H1 (cell line): Measurements from ENCODE around the gene PHKA2. TPM values are rescaled to one million over a fixed set of nuclear protein-coding genes. Genes with fewer than 3 reads are reported as not detected.

Experiments used
- CTCF ChIA-PET: fragments of 300-600 bp; sonication (Branson Sonifier 250); formaldehyde crosslinking; loops from one replicate; lab custom pipeline; 2021; ENCODE audit not compliant: partially characterized antibody; lab: Charles Lee
- POLR2A ChIA-PET: fragments of 300-600 bp; sonication (Branson Sonifier 250); formaldehyde crosslinking; loops from one replicate; lab custom pipeline; 2021; ENCODE audit warnings: inconsistent platforms; ENCODE audit not compliant: partially characterized antibody; lab: Charles Lee
- DNase-seq, 2 experiments: peaks; one replicate each; pipeline versions ENCODE4 v3.0.0 to v3.0.0-alpha.2; 2010 to 2022; ENCODE audit warnings: low spot score in 2 of 2, low read depth in 1 of 2, mixed read lengths in 1 of 2
- FAIRE-seq: peaks from 2 replicates; lab custom pipeline; 2011; peaks lifted over from hg19 to GRCh38; lab: Jason Lieb, UNC
- H2AFZ ChIP-seq: 2 replicates; pipeline ENCODE4 v1.8.1; 2012; ENCODE audit warnings: low read length, inconsistent platforms
- H2AK5ac ChIP-seq: 2 replicates; pipeline ENCODE4 v1.6.1; 2013; ENCODE audit warnings: low read depth, low read length
- H2BK120ac ChIP-seq: replicated peaks from 2 replicates; pipeline ENCODE3; 2013; ENCODE audit warnings: low read depth, low read length, inconsistent platforms
- H2BK12ac ChIP-seq: 2 replicates; pipeline ENCODE4 v1.6.1; 2013; ENCODE audit warnings: low read depth, low read length
- H2BK15ac ChIP-seq: 2 replicates; pipeline ENCODE4 v1.6.1; 2013; ENCODE audit warnings: low read length
- H2BK20ac ChIP-seq: 2 replicates; pipeline ENCODE4 v1.6.1; 2013; ENCODE audit warnings: low read length
- H2BK5ac ChIP-seq: 2 replicates; pipeline ENCODE4 v1.6.1; 2013; ENCODE audit warnings: low read depth, low read length
- H3K14ac ChIP-seq: 2 replicates; pipeline ENCODE4 v1.6.1; 2013; ENCODE audit warnings: inconsistent platforms; ENCODE audit not compliant: insufficient read length
- H3K18ac ChIP-seq: 2 replicates; pipeline ENCODE4 v1.6.1; 2013; ENCODE audit warnings: low read length; ENCODE audit errors: extremely low read depth
- H3K23ac ChIP-seq: 2 replicates; pipeline ENCODE4 v1.6.1; 2013; ENCODE audit warnings: inconsistent platforms; ENCODE audit not compliant: insufficient read length
- H3K23me2 ChIP-seq: 2 replicates; pipeline ENCODE4 v1.6.1; 2013; ENCODE audit warnings: low read depth, low read length
- H3K27ac ChIP-seq: 2 replicates; pipeline ENCODE4 v1.6.1; 2011; ENCODE audit warnings: low read depth, low read length, inconsistent platforms
- H3K27me3 ChIP-seq, 4 experiments: replicated peaks in 1 of 4; 1 replicate in 1 of 4; 2 replicates in 3 of 4; pipeline versions ENCODE4 v1.6.1 to v1.8.1; 2011 to 2013; ENCODE audit warnings: low read length in 3 of 4, mild to moderate bottlenecking in 3 of 4, inconsistent platforms in 2 of 4, mixed read lengths in 2 of 4, moderate library complexity in 1 of 4; ENCODE audit not compliant: control insufficient read depth in 3 of 4, insufficient read depth in 3 of 4; ENCODE audit errors: extremely low read depth in 1 of 4
- H3K36me3 ChIP-seq, 4 experiments: 2 replicates each; pipeline versions ENCODE4 v1.6.1 to v1.8.1; 2011 to 2013; ENCODE audit warnings: mild to moderate bottlenecking in 4 of 4, low read length in 3 of 4, moderate library complexity in 2 of 4, control low read depth in 1 of 4, inconsistent platforms in 1 of 4; ENCODE audit not compliant: insufficient read depth in 4 of 4, control insufficient read depth in 2 of 4
- H3K4ac ChIP-seq: replicated peaks from 2 replicates; pipeline ENCODE3; 2013; ENCODE audit warnings: low read length, low read depth, mixed read lengths, inconsistent platforms; ENCODE audit not compliant: insufficient read length
- H3K4me1 ChIP-seq, 4 experiments: replicated peaks in 1 of 4; 1 replicate in 1 of 4; 2 replicates in 3 of 4; pipeline versions ENCODE4 v1.6.1 to v1.8.1; 2011 to 2013; ENCODE audit warnings: low read length in 3 of 4, inconsistent platforms in 2 of 4, mixed read lengths in 1 of 4; ENCODE audit not compliant: insufficient read depth in 4 of 4, control insufficient read depth in 3 of 4
- H3K4me2 ChIP-seq, 2 experiments: 2 replicates each; pipeline versions ENCODE4 v1.6.1 to v1.8.1; 2011 to 2013; ENCODE audit warnings: low read depth in 2 of 2, low read length in 2 of 2, control low read depth in 1 of 2, inconsistent platforms in 1 of 2, mild to moderate bottlenecking in 1 of 2; ENCODE audit not compliant: insufficient read depth in 1 of 2
- H3K4me3 ChIP-seq, 4 experiments: fragments of 200-600, 300-600 bp in 1 of 4; sonication (generic), shearing (Covaris generic), sonication (Bioruptor Twin) in 1 of 4; 2 replicates each; pipeline versions ENCODE4 v1.5.1 to v1.8.1; 2011 to 2016; ENCODE audit warnings: low read length in 4 of 4, low read depth in 3 of 4, control low read depth in 2 of 4, inconsistent platforms in 2 of 4, mild to moderate bottlenecking in 2 of 4, mixed read lengths in 1 of 4, moderate library complexity in 1 of 4; ENCODE audit not compliant: insufficient read depth in 2 of 4; ENCODE audit errors: extremely low read depth in 1 of 4
- H3K56ac ChIP-seq: replicated peaks from 2 replicates; pipeline ENCODE3; 2013; ENCODE audit warnings: low read depth, mild to moderate bottlenecking, mixed read lengths, low read length, inconsistent platforms; ENCODE audit not compliant: insufficient read length
- H3K79me1 ChIP-seq: 2 replicates; pipeline ENCODE4 v1.6.1; 2013; ENCODE audit warnings: low read depth, low read length, control low read depth
- H3K79me2 ChIP-seq, 2 experiments: 2 replicates each; pipeline versions ENCODE4 v1.6.1 to v1.8.1; 2012 to 2013; ENCODE audit warnings: low read length in 2 of 2, mild to moderate bottlenecking in 2 of 2, inconsistent platforms in 1 of 2; ENCODE audit not compliant: insufficient read depth in 2 of 2, control insufficient read depth in 1 of 2
- H3K9ac ChIP-seq, 4 experiments: replicated peaks in 1 of 4; 1 replicate in 1 of 4; 2 replicates in 3 of 4; pipeline versions ENCODE4 v1.6.1 to v1.8.1; 2011 to 2013; ENCODE audit warnings: low read depth in 3 of 4, low read length in 3 of 4, control low read depth in 2 of 4, mild to moderate bottlenecking in 2 of 4, moderate library complexity in 2 of 4, inconsistent platforms in 1 of 4; ENCODE audit errors: extremely low read depth in 1 of 4
- H3K9me3 ChIP-seq, 2 experiments: 2 replicates each; pipeline versions ENCODE4 v1.6.1 to v1.8.1; 2012 to 2013; ENCODE audit warnings: mild to moderate bottlenecking in 2 of 2, moderate library complexity in 2 of 2, control low read depth in 1 of 2, inconsistent platforms in 1 of 2, low read depth in 1 of 2, low read length in 1 of 2, mixed read lengths in 1 of 2; ENCODE audit not compliant: insufficient read depth in 2 of 2
- H4K20me1 ChIP-seq, 2 experiments: replicated peaks in 1 of 2; 2 replicates each; pipeline versions ENCODE3 to v1.8.1; 2011 to 2013; ENCODE audit warnings: inconsistent platforms in 2 of 2, low read length in 2 of 2, mild to moderate bottlenecking in 1 of 2; ENCODE audit not compliant: insufficient read depth in 2 of 2, control insufficient read depth in 1 of 2
- H4K5ac ChIP-seq: 2 replicates; pipeline ENCODE4 v1.6.1; 2013; ENCODE audit warnings: low read length, low read depth, mixed read lengths, inconsistent platforms; ENCODE audit not compliant: insufficient read length
- H4K8ac ChIP-seq: 2 replicates; pipeline ENCODE4 v1.8.0; 2013; ENCODE audit warnings: mild to moderate bottlenecking, moderate library complexity, low read length, inconsistent platforms; ENCODE audit not compliant: insufficient read depth; ENCODE audit errors: extremely low read depth
- H4K91ac ChIP-seq: replicated peaks from 2 replicates; pipeline ENCODE3; 2013; ENCODE audit warnings: low read length, mixed read lengths, inconsistent platforms; ENCODE audit not compliant: insufficient read length
- ASH2L ChIP-seq: fragments of 200-600, 300-600 bp; sonication (generic); IDR thresholded peaks from one replicate; pipeline ENCODE4 v1.7.1; 2017; ENCODE audit warnings: low read length
- CTCF ChIP-seq, 3 experiments: IDR thresholded peaks; 1 replicate in 2 of 3; 2 replicates in 1 of 3; pipeline versions ENCODE4 v1.5.1 to v1.6.1; 2011; ENCODE audit warnings: low read length in 3 of 3, mild to moderate bottlenecking in 3 of 3, inconsistent platforms in 2 of 3, low read depth in 1 of 3, moderate library complexity in 1 of 3; ENCODE audit not compliant: insufficient read depth in 1 of 3; ENCODE audit errors: control extremely low read depth in 1 of 3
- KDM4A ChIP-seq: IDR thresholded peaks from one replicate; pipeline ENCODE4 v1.7.1; 2012; ENCODE audit warnings: low read depth, mild to moderate bottlenecking, moderate library complexity, low read length, inconsistent platforms; ENCODE audit not compliant: severe bottlenecking
- MAFK ChIP-seq: IDR thresholded peaks from 2 replicates; pipeline ENCODE4 v1.6.1; 2012; ENCODE audit warnings: low read depth, mild to moderate bottlenecking, improper control_type of control experiment, low read length
- USF2 ChIP-seq: IDR thresholded peaks from 2 replicates; pipeline ENCODE4 v1.6.1; 2011; ENCODE audit warnings: low read length, improper control_type of control experiment
- WGBS, 2 experiments: shearing (Covaris generic) in 1 of 2; methylation state at CpG; one replicate each; pipeline versions ENCODE4 v1.1.6 to v1.1.7; 2013 to 2015; ENCODE audit warnings: low lambda C conversion rate in 2 of 2, mixed read lengths in 2 of 2, inconsistent platforms in 1 of 2, low coverage in 1 of 2, missing lambda C conversion rate in 1 of 2; ENCODE audit not compliant: insufficient replicate concordance in 2 of 2, insufficient coverage in 1 of 2, insufficient read length in 1 of 2; ENCODE audit errors: extremely low coverage in 1 of 2, missing lambda C conversion rate in 1 of 2; 5-methylcytosine and 5-hydroxymethylcytosine counted together
- long read RNA-seq, 2 experiments: library from RNA in 1 of 2; library from capped mRNA in 1 of 2; stranded (forward); transcript quantifications; one replicate each; pipeline ENCODE4 v2.0.0, GENCODE V29; 2021; ENCODE audit warnings: inconsistent platforms in 1 of 2
- polyA minus RNA-seq, 3 experiments: library from RNA; depleted of rRNA, polyadenylated mRNA; stranded (reverse); fragments of >200 nt; gene quantifications; 1 replicate in 2 of 3; 2 replicates in 1 of 3; pipeline ENCODE4 v1.2.3, GENCODE V29; 2011
- polyA plus RNA-seq, 7 experiments: library from polyadenylated mRNA; depleted of rRNA in 3 of 7; stranded (reverse) in 5 of 7; unstranded in 2 of 7; fragments of >200 nt in 5 of 7; fragments of 200-250 nt in 2 of 7; gene quantifications; 1 replicate in 5 of 7; 2 replicates in 1 of 7; 4 replicates in 1 of 7; pipeline versions ENCODE4 v1.2.1 to v1.2.3, GENCODE V29; 2011 to 2013; ENCODE audit warnings: missing spikeins in 2 of 7, mixed read lengths in 2 of 7
- total RNA-seq: library from RNA; stranded (reverse); fragmentation: NEBNext Ultra II Directional; extraction: Animal tissue kit (Norgen Biotek cat#: 25700); gene quantifications from 2 replicates; pipeline ENCODE4 v1.2.1, GENCODE V29; 2021

The PHKA2 gene
- 29.6 and 35.8 TPM in 2 replicates for total RNA-seq
- polyA plus RNA-seq (2011; rRNA removed): 28.1 and 35.6 TPM in 2 replicates
- 26.7 TPM for polyA plus RNA-seq (2011; cell fraction: cytosol; rRNA removed)
- 88.0 TPM for polyA plus RNA-seq (2011; cell fraction: nucleus; rRNA removed)
- 21.9 to 36.0 TPM (median 30.7 TPM) in 4 replicates for polyA plus RNA-seq (2012, experiment 1 of 2)
- 8.4 TPM for polyA plus RNA-seq (2012, experiment 2 of 2)
- polyA plus RNA-seq (2013, experiment 1 of 2): 16.4 TPM
- polyA plus RNA-seq (2013, experiment 2 of 2): 14.6 TPM
- 42.3 and 57.4 TPM in 2 replicates for polyA minus RNA-seq (2011; rRNA and poly(A)+ RNA removed)
- 43.2 TPM for polyA minus RNA-seq (2011; cell fraction: cytosol; rRNA and poly(A)+ RNA removed)
- 52.5 TPM for polyA minus RNA-seq (2011; cell fraction: nucleus; rRNA and poly(A)+ RNA removed)
- long read RNA-seq, experiment 1, partial matches to known transcripts: 10 of 18 reads
- long read RNA-seq, experiment 1, other reads (novel, unspliced or antisense): 6 of 18 reads
- long read RNA-seq, experiment 2, partial matches to known transcripts: 1 of 2 reads
- long read RNA-seq, experiment 2, other reads (novel, unspliced or antisense): 1 of 2 reads

GRCh38 chrX:18983666-18984380 lies at the start of gene PHKA2:
Gene PHKA2 (minus strand): TSS chrX:18984114. CDS start chrX:18983932, 182 bp downstream.
- Histone ChIP-seq H3K27me3 (no peaks in the 10 kb centered on the region), H2AK5ac (no peak within 1 kb of the TSS), H2AFZ (no peak within 1 kb of the TSS), H2BK15ac (no peak within 1 kb of the TSS), H3K23ac (no peak within 1 kb of the TSS), H3K14ac (no peak within 1 kb of the TSS), H3K56ac (peak within 1 kb of the TSS; percentile 69), H2BK5ac (no peak within 1 kb of the TSS), H4K20me1 (no peaks in the 10 kb centered on the region), H3K27ac (peak within 1 kb of the TSS; percentile 73), H3K23me2 (no peaks in the 10 kb centered on the region; the same call in 1 of the 2 replicates), H2BK20ac (no peak within 1 kb of the TSS), H4K8ac (peak within 1 kb of the TSS; percentile 85; the same call in 1 of the 2 replicates), H3K18ac (no peak within 1 kb of the TSS; the same call in 1 of the 2 replicates), H3K79me2 (peaks cover 0 to 22% of the 10 kb centered on the region in 2 experiments; a peak in 2 of 4 replicates), H3K36me3 (no peaks in the 10 kb centered on the region), H4K5ac (peak within 1 kb of the TSS; percentile 66), H3K9ac (peak within 1 kb of the TSS; percentile 45 to 66 (median 60)), H3K4ac (no peak within 1 kb of the TSS), H3K4me3 (peak within 1 kb of the TSS; percentile 73 to 90 (median 83)), H3K79me1 (no peaks in the 10 kb centered on the region), H3K9me3 (no peaks in the 10 kb centered on the region), H4K91ac (no peak within 1 kb of the TSS), H3K4me1 (peaks cover 0 to 3% (median under 1%) of the 10 kb centered on the region in 4 experiments; a peak in 2 of 7 replicates), H3K4me2 (peak within 1 kb of the TSS; percentile 74 to 76), H2BK12ac (no peak within 1 kb of the TSS), H2BK120ac (no peak within 1 kb of the TSS)
- WGBS, 2 experiments: 2% methylated on average over 10 of the region's 64 CpGs; no CpG with 5 or more reads in 1 of the 2 experiments
- FAIRE-seq (no peak), DNase-seq (peak in 1 of 2 experiments; percentile 72)
- CTCF ChIA-PET: interaction anchor here (1.6 kb wide), 1 partner anchor 350 kb away, joined by 5 read pairs; no protein-coding TSS in a partner anchor
- POLR2A ChIA-PET: interaction anchor here (0.7 kb wide), 1 partner anchor 12 kb away, joined by 3 read pairs; no protein-coding TSS in a partner anchor
- no peak for TF ChIP-seq KDM4A
- TF ChIP-seq USF2: no peak
- peak; percentile 59 for TF ChIP-seq ASH2L
- TF ChIP-seq MAFK: no peak
- no peak for TF ChIP-seq CTCF (IDR thresholded peaks at IDR 0.05; ENCODE audit: control extremely low read depth in 1 of 3, insufficient read depth in 1 of 3, low read depth in 1 of 3, low read length in 3 of 3)
